Suprapubic skin (tissue), 4 donors: ENCODE data around the gene GDI2. TPM values are rescaled to one million over a fixed set of nuclear protein-coding genes. Genes with fewer than 3 reads are reported as not detected.
A peak's percentile ranks its signal among the peaks of the same experiment; 100 is the strongest.
"Not testable (repeated sequence)": the region's sequence is repeated elsewhere in the genome, so short reads cannot be mapped to it uniquely, and the experiment has no call there.

Source experiments
- DNase-seq, 2 donors: peaks; one replicate each; pipeline ENCODE4 v3.0.0-alpha.2; 2019; ENCODE audit warnings: low spot score in 2 of 2
- H3K27ac ChIP-seq: fragments of 200-600 bp; sonication (generic); one replicate; pipeline ENCODE4 v1.5.1; 2019
- H3K27me3 ChIP-seq: fragments of 200-600 bp; sonication (generic); one replicate; pipeline ENCODE4 v1.5.1; 2019
- H3K36me3 ChIP-seq: fragments of 200-600 bp; sonication (generic); one replicate; pipeline ENCODE4 v1.5.1; 2019
- H3K4me1 ChIP-seq: fragments of 200-600 bp; sonication (generic); one replicate; pipeline ENCODE4 v1.5.1; 2019
- H3K4me3 ChIP-seq: fragments of 200-600 bp; sonication (generic); one replicate; pipeline ENCODE4 v1.5.1; 2019; ENCODE audit warnings: mild to moderate bottlenecking
- H3K9me3 ChIP-seq: fragments of 200-600 bp; sonication (generic); one replicate; pipeline ENCODE4 v1.5.1; 2019
- EP300 ChIP-seq: sonication (generic); formaldehyde crosslinking; IDR thresholded peaks from one replicate; pipeline ENCODE4 v1.6.1; 2017; ENCODE audit warnings: antibody characterized with exemption
- POLR2A ChIP-seq, 2 donors: fragments of 450-650 bp; IDR thresholded peaks; one replicate each; pipeline ENCODE4 v1.6.1; 2017; ENCODE audit warnings: antibody characterized with exemption in 2 of 2, mild to moderate bottlenecking in 2 of 2, moderate library complexity in 2 of 2
- POLR2AphosphoS5 ChIP-seq, 3 donors: sonication (generic); formaldehyde crosslinking; IDR thresholded peaks; one replicate each; pipeline ENCODE4 v1.6.1; 2017; ENCODE audit warnings: antibody characterized with exemption in 3 of 3
- WGBS: methylation state at CpG from one replicate; pipeline ENCODE4 v1.1.5; 2018; 5-methylcytosine and 5-hydroxymethylcytosine counted together
- total RNA-seq, 4 donors: library from RNA; depleted of rRNA; stranded (reverse); fragments of >200 nt; gene quantifications; one replicate each; pipeline ENCODE4 v1.1.0, GENCODE V29; 2016
- TF ChIP-seq, protein P1 (sequence below), 2 donors: fragments of 200-600 bp in 1 of 2; fragments of 450-650 bp in 1 of 2; sonication (generic) in 1 of 2; IDR thresholded peaks; one replicate each; pipeline ENCODE4 v1.5.1; 2016 to 2019; ENCODE audit warnings: antibody characterized with exemption in 2 of 2, mild to moderate bottlenecking in 1 of 2, moderate library complexity in 1 of 2

GDI2 gene
- total RNA-seq, 4 donors from 2014 or later: 243 to 270 (median 256) TPM

DNA sequence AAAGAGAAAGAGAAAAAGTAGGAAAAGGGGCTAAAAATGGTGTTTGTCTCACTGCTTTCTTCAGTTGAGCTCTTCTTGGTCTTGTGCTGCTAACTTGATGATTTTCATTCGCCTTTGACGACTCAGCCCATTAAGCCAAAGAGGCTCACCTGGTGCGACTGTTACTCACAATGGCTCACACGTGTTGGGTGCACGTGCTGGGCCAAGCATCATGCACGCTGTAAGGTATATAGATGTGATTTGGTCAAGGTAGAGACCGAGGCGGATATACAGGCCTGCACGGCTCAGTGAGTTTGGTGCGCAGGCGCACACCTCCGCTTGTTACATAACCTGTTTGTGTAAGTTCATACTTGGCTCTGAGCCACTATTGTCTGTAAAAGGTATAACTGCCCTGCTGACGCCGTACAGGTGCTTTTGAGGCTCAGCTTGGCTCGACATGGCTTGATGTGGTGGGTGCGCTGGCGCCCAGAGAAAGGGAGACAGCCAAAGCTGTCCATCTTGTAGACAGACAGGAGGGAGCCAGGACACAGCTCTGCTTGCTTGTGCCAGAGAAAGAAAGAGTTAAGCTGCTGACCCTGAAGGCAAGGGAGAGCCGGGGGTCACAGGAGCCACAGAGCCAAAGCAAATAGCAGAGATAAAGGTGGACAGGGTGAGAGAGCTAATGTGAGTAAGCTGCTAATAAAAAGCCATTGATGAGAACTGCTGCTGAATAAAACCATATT, 42.9 kb upstream of the GDI2 start:
- H3K9me3 ChIP-seq: no peaks in the 10 kb centered on the region
- TF ChIP-seq EP300: no peak
- no peak for TF ChIP-seq POLR2AphosphoS5 (IDR thresholded peaks at IDR 0.05)
- TF ChIP-seq, protein P1, sequence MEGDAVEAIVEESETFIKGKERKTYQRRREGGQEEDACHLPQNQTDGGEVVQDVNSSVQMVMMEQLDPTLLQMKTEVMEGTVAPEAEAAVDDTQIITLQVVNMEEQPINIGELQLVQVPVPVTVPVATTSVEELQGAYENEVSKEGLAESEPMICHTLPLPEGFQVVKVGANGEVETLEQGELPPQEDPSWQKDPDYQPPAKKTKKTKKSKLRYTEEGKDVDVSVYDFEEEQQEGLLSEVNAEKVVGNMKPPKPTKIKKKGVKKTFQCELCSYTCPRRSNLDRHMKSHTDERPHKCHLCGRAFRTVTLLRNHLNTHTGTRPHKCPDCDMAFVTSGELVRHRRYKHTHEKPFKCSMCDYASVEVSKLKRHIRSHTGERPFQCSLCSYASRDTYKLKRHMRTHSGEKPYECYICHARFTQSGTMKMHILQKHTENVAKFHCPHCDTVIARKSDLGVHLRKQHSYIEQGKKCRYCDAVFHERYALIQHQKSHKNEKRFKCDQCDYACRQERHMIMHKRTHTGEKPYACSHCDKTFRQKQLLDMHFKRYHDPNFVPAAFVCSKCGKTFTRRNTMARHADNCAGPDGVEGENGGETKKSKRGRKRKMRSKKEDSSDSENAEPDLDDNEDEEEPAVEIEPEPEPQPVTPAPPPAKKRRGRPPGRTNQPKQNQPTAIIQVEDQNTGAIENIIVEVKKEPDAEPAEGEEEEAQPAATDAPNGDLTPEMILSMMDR (IDR thresholded peaks at IDR 0.05): no peak
- TF ChIP-seq POLR2A (IDR thresholded peaks at IDR 0.05): no peak
- no peaks in the 10 kb centered on the region for H3K4me1 ChIP-seq
- no peak for DNase-seq
- 81% methylated on average over 18 of the region's 18 CpGs for WGBS
- no peaks in the 10 kb centered on the region for H3K36me3 ChIP-seq
- no peak overlapping the region for H3K4me3 ChIP-seq
- no peaks in the 10 kb centered on the region for H3K27me3 ChIP-seq
- H3K27ac ChIP-seq: no peak overlapping the region

DNA sequence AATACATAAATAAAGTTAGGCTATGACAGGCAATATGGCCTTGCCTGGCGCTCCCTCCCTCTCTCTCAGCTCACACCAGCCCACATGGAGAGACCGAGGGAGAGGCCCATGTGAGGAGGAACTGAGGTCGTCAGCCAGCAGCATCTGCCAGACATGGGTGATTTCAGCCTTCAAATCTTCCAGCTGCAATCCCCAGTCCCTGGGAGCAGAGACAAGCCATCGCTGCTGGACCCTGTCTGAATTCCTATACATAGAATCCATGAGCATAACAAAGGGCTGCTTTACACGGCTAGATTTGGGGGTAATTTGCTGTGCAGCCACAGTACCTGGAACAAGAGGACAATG, 40.9 kb upstream of the GDI2 start:
- no peaks in the 10 kb centered on the region for H3K27me3 ChIP-seq
- H3K9me3 ChIP-seq: no peaks in the 10 kb centered on the region
- no peaks in the 10 kb centered on the region for H3K36me3 ChIP-seq
- TF ChIP-seq, protein P1 (IDR thresholded peaks at IDR 0.05): no peak
- TF ChIP-seq EP300 (no peak), POLR2AphosphoS5 (IDR thresholded peaks at IDR 0.05) (no peak), POLR2A (IDR thresholded peaks at IDR 0.05) (no peak)
- no peak overlapping the region for H3K4me3 ChIP-seq
- WGBS: 67% methylated on average over 5 of the region's 5 CpGs
- H3K4me1 ChIP-seq: no peaks in the 10 kb centered on the region
- DNase-seq: no peak
- H3K27ac ChIP-seq: no peak overlapping the region

DNA sequence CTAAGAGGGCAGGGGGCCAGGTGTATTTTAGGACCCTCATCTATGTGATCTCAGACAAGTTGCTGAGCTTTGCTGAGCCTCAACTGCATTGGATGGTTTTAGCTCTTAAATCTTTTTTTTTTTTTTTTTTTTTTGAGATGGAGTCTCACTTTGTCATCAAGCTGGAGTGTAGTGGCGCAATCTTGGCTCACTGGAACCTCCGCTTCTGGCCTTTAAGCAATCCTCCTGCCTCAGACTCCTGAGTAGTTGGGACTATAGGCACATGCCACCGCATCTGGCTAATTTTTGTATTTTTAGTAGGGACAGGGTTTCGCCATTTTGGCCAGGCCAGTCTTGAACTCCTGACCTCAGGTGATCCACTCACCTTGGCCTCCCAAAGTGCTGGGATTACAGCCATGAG, 33.4 kb upstream of the GDI2 start:
- not testable (repeated sequence) for H3K9me3 ChIP-seq, H3K36me3 ChIP-seq, DNase-seq, H3K27me3 ChIP-seq, H3K27ac ChIP-seq, H3K4me3 ChIP-seq, H3K4me1 ChIP-seq
- WGBS: 89% methylated on average over 4 of the region's 4 CpGs

DNA sequence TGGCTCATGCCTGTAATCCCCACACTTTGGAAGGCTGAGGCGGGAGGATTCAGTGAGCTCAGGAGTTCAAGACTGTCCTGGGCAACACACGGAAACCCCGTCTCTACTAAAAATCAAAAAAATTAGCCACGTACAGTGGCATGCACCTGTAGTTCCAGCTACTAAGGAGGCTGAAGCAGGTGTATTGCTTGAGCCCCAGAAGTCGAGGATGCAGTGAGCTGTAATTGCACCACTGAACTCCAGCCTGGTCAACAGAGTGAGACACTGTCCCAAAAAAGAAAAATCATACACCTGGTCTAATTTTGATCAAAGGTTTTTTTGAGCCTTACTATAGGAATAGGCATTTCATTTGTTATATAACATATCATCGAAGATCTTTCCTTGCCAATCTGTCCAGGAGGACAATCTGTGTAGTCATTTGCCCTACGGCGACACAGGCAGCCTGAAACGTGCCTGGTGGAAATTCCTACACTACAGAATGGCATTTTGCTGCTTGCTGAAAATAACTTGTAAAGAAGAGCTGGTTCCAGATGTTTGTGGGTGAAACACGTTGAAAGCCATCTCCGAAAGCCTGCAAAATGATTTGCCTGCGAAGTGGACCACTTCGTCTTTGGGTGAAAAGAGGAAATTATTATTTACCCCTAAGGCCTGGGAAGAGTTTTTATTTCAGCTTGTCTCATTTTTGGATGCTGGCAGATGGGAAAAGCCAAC, 31.3 kb upstream of the GDI2 start:
- no peak for TF ChIP-seq EP300
- TF ChIP-seq, protein P1 (IDR thresholded peaks at IDR 0.05): no peak
- no peak for TF ChIP-seq POLR2A (IDR thresholded peaks at IDR 0.05)
- TF ChIP-seq POLR2AphosphoS5 (IDR thresholded peaks at IDR 0.05): no peak
- H3K4me3 ChIP-seq: no peak overlapping the region

DNA sequence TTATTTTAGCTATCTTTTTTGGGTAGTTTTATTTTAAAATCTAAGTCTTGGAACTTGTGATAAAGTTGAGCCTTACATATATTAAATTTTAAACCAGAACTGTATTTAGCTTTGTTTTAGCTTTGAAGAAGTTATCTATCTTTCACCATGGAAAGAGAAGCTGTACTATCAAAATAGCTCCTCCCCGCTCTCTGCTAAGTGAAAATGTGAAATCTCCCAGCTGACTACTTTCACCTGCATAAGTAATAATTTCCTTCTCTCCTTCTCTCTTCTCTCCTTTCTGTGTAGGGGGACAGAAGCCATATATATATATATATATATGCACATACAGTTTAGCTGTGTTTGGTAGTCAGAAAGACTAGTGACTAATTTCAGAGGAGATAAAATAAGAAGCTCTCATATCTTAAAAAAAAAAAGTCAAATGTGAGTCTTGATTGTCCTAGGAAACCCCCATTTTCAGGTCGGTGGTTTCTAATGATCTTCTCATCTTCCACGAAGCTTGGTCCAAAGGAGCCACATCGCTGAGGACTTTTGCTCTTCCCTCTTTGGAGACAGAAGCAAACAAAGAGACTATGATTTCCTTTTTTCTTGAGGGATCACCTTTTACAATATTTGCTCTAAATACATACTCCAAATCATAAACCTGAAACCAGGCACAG, 30.6 kb upstream of the GDI2 start:
- Histone ChIP-seq H3K27me3 (no peaks in the 10 kb centered on the region), H3K27ac (no peak overlapping the region), H3K4me3 (no peak overlapping the region), H3K9me3 (no peaks in the 10 kb centered on the region), H3K36me3 (no peaks in the 10 kb centered on the region), H3K4me1 (peaks cover 7% of the 10 kb centered on the region)
- 71% methylated on average over 4 of the region's 4 CpGs for WGBS
- DNase-seq: no peak
- TF ChIP-seq, protein P1 (IDR thresholded peaks at IDR 0.05): no peak
- TF ChIP-seq EP300 (no peak), POLR2AphosphoS5 (IDR thresholded peaks at IDR 0.05) (no peak), POLR2A (IDR thresholded peaks at IDR 0.05) (no peak)

More for the DNA sequence above, 31.3 kb upstream of the GDI2 start:
- Histone ChIP-seq H3K27me3 (no peaks in the 10 kb centered on the region), H3K27ac (peak overlapping the region; percentile 29), H3K4me1 (peaks cover 7% of the 10 kb centered on the region), H3K36me3 (no peaks in the 10 kb centered on the region), H3K9me3 (no peaks in the 10 kb centered on the region)
- WGBS: 47% methylated on average over 13 of the region's 13 CpGs
- DNase-seq: no peak
